Lower leg skin (tissue), 3 donors: ENCODE data around the gene MZF1.
A peak's percentile ranks its signal among the peaks of the same experiment; 100 is the strongest.

ENCODE experiments used
- CTCF ChIP-seq, 3 donors: fragments of 450-650 bp; IDR thresholded peaks; one replicate each; pipeline ENCODE4 v1.5.1; 2016; ENCODE audit warnings: antibody characterized with exemption in 3 of 3, mild to moderate bottlenecking in 3 of 3, moderate library complexity in 2 of 3
- POLR2A ChIP-seq, 2 donors: fragments of 450-650 bp; IDR thresholded peaks; one replicate each; pipeline ENCODE4 v1.6.1; 2016 to 2017; ENCODE audit warnings: antibody characterized with exemption in 2 of 2, mild to moderate bottlenecking in 1 of 2, moderate library complexity in 1 of 2

DNA sequence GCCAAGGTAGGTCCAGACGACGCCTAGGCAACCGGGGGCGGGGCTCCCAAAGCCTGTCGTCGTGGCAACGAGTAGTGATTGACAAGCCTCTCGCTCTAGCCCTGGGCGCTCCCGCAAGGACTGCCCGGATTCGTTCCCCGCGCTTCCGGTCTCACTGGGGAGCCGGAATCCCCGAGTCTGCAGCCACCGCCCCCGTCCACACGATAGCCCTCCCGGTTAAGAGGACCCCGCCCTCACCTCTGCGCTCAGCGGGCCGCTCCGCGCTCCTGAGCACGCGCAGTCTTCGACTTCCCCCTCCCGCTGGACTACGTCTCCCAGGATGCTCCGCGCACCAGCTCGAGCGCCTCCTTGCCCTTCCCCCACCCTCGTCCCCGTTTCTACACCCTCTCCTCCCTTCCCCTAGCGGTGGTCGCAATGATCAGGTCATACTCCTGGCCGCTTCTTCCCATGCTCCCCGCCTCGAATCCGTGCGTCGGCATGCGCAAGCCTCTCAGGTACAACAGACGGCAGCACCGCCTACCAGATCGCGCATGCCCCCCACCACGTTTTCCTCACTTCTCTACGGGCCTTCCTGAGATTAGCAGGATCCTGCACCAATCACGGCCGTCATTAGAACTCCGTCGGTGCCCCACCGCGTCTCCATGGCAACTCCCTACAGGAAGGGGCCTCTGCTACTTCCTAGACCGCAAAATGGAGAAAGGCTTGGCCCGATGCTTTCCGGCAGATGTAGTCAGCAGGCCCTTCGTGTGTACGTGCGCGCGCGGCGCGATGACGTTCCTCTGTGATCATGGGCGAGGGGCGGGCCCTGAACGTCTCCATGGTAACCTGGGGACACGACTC, at the start of gene MZF1:
- TF ChIP-seq CTCF (IDR thresholded peaks at IDR 0.05) (peak in 1 of 3 donors; percentile 85), POLR2A (IDR thresholded peaks at IDR 0.05) (no peak)
